Bronchial epithelial cell (primary cell): Measurements from ENCODE around the gene AFF3. TPM values are rescaled to one million over a fixed set of nuclear protein-coding genes. Genes with fewer than 3 reads are reported as not detected.
A peak's percentile ranks its signal among the peaks of the same experiment; 100 is the strongest.

Experiments
- DNase-seq: peaks from one replicate; pipeline ENCODE4 v3.0.0-alpha.2; 2010; ENCODE audit warnings: low read depth
- FAIRE-seq: peaks from 2 replicates; lab custom pipeline; 2011; peaks lifted over from hg19 to GRCh38; lab: Jason Lieb, UNC
- H3K27me3 ChIP-seq: 2 replicates; pipeline ENCODE4 v1.5.1; 2011; ENCODE audit warnings: low read length; ENCODE audit not compliant: control insufficient read depth, insufficient read depth
- H3K36me3 ChIP-seq: 2 replicates; pipeline ENCODE4 v1.5.1; 2011; ENCODE audit warnings: low read length; ENCODE audit not compliant: control insufficient read depth, insufficient read depth
- H3K4me3 ChIP-seq: 2 replicates; pipeline ENCODE4 v1.5.1; 2011; ENCODE audit warnings: mild to moderate bottlenecking, low read depth, low read length, control low read depth
- CTCF ChIP-seq: IDR thresholded peaks from 2 replicates; pipeline ENCODE4 v1.5.1; 2011; ENCODE audit warnings: mild to moderate bottlenecking, moderate library complexity, low read length, control low read depth, inconsistent platforms; ENCODE audit not compliant: insufficient read depth, severe bottlenecking
- total RNA-seq: library from RNA; depleted of rRNA; stranded (reverse); fragments of >200 nt; gene quantifications from 2 replicates; pipeline ENCODE4 v1.2.1, GENCODE V29; 2014

AFF3 gene
- total RNA-seq = 0.13 TPM in 1 of 2 replicates, not detected in the other

- DNase-seq (no peak), FAIRE-seq (no peak)
- H3K36me3 ChIP-seq = no peaks in the 10 kb centered on the region
- H3K4me3 ChIP-seq = no peak within 1 kb of the TSS
- no peak for TF ChIP-seq CTCF
- H3K27me3 ChIP-seq = no peaks in the 10 kb centered on the region
Measured at GRCh38 chr2:100142393-100142792, at the start of gene AFF3. AFF3 (minus strand) TSS chr2:100142590; CDS start chr2:100104454, 38,136 bp downstream.

DNA sequence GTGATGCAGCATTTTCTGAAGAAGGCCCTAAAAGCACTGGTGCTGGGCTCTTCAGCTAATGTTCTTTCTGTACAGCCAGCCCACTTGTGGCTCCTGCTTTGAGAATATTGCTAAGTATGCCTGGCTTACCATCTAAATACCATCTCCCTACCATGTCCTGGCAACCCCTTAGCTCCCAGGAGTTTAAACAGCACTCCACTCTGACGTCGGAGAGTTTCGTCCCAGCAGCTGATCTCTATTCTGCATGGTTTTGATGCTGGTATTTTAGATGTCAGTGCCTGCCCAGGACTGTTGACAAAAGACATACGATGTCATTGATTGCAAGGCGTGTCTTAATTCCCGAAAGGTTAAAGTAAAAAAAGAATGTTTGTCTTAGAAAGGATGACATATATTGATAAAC is 47.0 kb upstream of the AFF3 start:
- no peak overlapping the region for H3K4me3 ChIP-seq
- H3K36me3 ChIP-seq = no peaks in the 10 kb centered on the region
- DNase-seq (no peak), FAIRE-seq (no peak)
- H3K27me3 ChIP-seq = no peaks in the 10 kb centered on the region
- TF ChIP-seq CTCF = no peak

DNA sequence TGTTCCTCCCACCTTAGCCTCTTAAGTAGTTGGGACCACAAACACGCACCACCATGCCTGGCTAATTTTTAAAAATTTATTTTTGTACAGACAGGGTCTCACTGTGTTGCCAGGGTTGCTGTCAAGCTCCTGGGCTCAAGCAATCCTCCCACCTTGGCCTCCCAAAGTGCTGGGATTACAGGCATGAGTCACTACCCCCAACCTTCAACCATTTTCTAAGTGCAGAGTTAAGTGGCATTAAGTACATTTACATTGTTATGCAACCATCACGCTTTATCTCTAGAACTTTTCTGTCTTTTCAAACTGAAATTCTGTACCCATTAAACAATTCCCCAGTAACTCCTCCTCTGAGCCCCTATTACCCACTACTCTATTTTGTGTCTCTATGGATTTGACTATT is 45.9 kb upstream of the AFF3 start:
- DNase-seq (no peak), FAIRE-seq (no peak)
- no peaks in the 10 kb centered on the region for H3K27me3 ChIP-seq
- no peak overlapping the region for H3K4me3 ChIP-seq
- H3K36me3 ChIP-seq = no peaks in the 10 kb centered on the region
- no peak for TF ChIP-seq CTCF

DNA sequence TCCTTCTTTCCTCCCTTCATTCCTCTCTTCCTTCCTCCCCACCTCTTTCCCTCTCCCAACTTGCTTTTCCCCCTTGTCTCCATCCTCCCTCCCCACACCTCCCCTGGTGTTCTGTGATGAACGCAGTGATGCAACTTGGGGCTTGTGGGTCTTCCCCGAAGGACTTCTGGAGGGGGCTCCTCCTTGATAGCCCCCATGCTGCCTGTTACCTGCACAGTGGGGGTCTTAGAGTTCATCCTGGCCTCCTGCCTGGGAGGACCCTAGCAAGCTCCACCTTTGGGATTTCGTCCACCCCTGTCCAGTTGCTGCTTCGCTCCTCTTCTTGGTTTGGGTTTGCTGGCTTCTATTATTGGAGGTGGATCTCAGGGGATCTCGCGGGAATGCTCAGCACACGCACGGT is 43.7 kb upstream of the AFF3 start:
- Histone ChIP-seq H3K4me3 (no peak overlapping the region), H3K27me3 (no peaks in the 10 kb centered on the region), H3K36me3 (no peaks in the 10 kb centered on the region)
- FAIRE-seq = peak; percentile 81
- no peak for DNase-seq
- no peak for TF ChIP-seq CTCF

GRCh38 chr2:100185516-100185915 is 43.1 kb upstream of the AFF3 start:
- TF ChIP-seq CTCF = no peak
- DNase-seq = no peak
- no peaks in the 10 kb centered on the region for H3K27me3 ChIP-seq
- H3K4me3 ChIP-seq = no peak overlapping the region
- FAIRE-seq = no peak
- H3K36me3 ChIP-seq = no peaks in the 10 kb centered on the region

- Histone ChIP-seq H3K27me3 (no peaks in the 10 kb centered on the region), H3K4me3 (no peak overlapping the region), H3K36me3 (no peaks in the 10 kb centered on the region)
- no peak for TF ChIP-seq CTCF
- FAIRE-seq (no peak), DNase-seq (no peak)
Measured at GRCh38 chr2:100185105-100185504, 42.7 kb upstream of the AFF3 start.
